Stimulated activated CD8-positive, alpha-beta memory T cell treated with anti-CD3 and anti-CD28 coated beads, Interleukin-2, amount 100 ng/mL, for 1 hour (primary cell): Measurements from ENCODE around the gene THUMPD3.

Source experiments
- DNase-seq, 2 donors: peaks; one replicate each; pipeline ENCODE4 v3.0.0-alpha.2; 2020; ENCODE audit warnings: low read depth in 2 of 2

Gene THUMPD3

GRCh38 chr3:9362731-9363530 is at the start of gene THUMPD3:
TSS of gene THUMPD3 (plus strand) at chr3:9363054. CDS start at chr3:9365069, 2,015 bp downstream.
- peak; percentile 86 to 91 for DNase-seq

- DNase-seq: no peak
Measured at GRCh38 chr3:9314796-9315195, 48.1 kb upstream of the THUMPD3 start.

GRCh38 chr3:9316881-9317361 is 45.9 kb upstream of the THUMPD3 start:
- no peak for DNase-seq

GRCh38 chr3:9322780-9323179 is 40.1 kb upstream of the THUMPD3 start:
- no peak for DNase-seq

- DNase-seq: no peak
Measured at GRCh38 chr3:9324944-9325343, 37.9 kb upstream of the THUMPD3 start.

GRCh38 chr3:9327578-9327977 is 35.3 kb upstream of the THUMPD3 start:
- no peak for DNase-seq

- no peak for DNase-seq
Measured at GRCh38 chr3:9330166-9330703, 32.6 kb upstream of the THUMPD3 start.

- DNase-seq: no peak
Measured at GRCh38 chr3:9331171-9331570, 31.7 kb upstream of the THUMPD3 start.

GRCh38 chr3:9332250-9333030 is 30.4 kb upstream of the THUMPD3 start:
- DNase-seq: no peak

GRCh38 chr3:9339761-9340471 is 22.9 kb upstream of the THUMPD3 start:
- DNase-seq: no peak

GRCh38 chr3:9340472-9340902 is 22.4 kb upstream of the THUMPD3 start:
- no peak for DNase-seq

GRCh38 chr3:9342696-9343095 is 20.2 kb upstream of the THUMPD3 start:
- no peak for DNase-seq

GRCh38 chr3:9343115-9343514 is 19.7 kb upstream of the THUMPD3 start:
- no peak for DNase-seq

- DNase-seq: no peak
Measured at GRCh38 chr3:9345041-9345440, 17.8 kb upstream of the THUMPD3 start.

GRCh38 chr3:9346141-9346540 is 16.7 kb upstream of the THUMPD3 start:
- no peak for DNase-seq

GRCh38 chr3:9347081-9347480 is 15.8 kb upstream of the THUMPD3 start:
- DNase-seq: no peak

- DNase-seq: no peak
Measured at GRCh38 chr3:9347887-9348286, 15.0 kb upstream of the THUMPD3 start.

GRCh38 chr3:9349321-9350117 is 13.3 kb upstream of the THUMPD3 start:
- no peak for DNase-seq

- DNase-seq: no peak
Measured at GRCh38 chr3:9351709-9352126, 11.1 kb upstream of the THUMPD3 start.

- peak; percentile 17 to 26 for DNase-seq
Measured at GRCh38 chr3:9352917-9353752, 9.7 kb upstream of the THUMPD3 start.
